GM23338 (cell line): ENCODE results near the gene NPAS3. TPM values are rescaled to one million over a fixed set of nuclear protein-coding genes. Genes with fewer than 3 reads are reported as not detected.

Experiments used
- ATAC-seq: fragments of 200-7000 bp; cut with Tn5 transposase; 3 replicates; pipeline ENCODE4 v1.9.1; 2020
- DNase-seq: peaks from one replicate; pipeline ENCODE4 v3.0.0-alpha.2; 2015; ENCODE audit warnings: low spot score
- H2AFZ ChIP-seq: fragments of 200-600 bp; sonication (generic); 2 replicates; pipeline ENCODE4 v1.8.0; 2016; ENCODE audit warnings: antibody characterized with exemption, mild to moderate bottlenecking, moderate library complexity
- H3F3A ChIP-seq: fragments of 200-600 bp; sonication (generic); replicated peaks from 2 replicates; pipeline ENCODE4 v1.8.0; 2017; ENCODE audit warnings: antibody characterized with exemption, mixed run types, low read depth
- H3K27ac ChIP-seq: fragments of 200-600 bp; sonication (generic); 2 replicates; pipeline ENCODE4 v1.6.1; 2016; ENCODE audit warnings: low read depth
- H3K27me3 ChIP-seq: fragments of 200-600 bp; sonication (generic); 2 replicates; pipeline ENCODE4 v1.8.0; 2016; ENCODE audit warnings: mild to moderate bottlenecking, mixed run types, moderate library complexity; ENCODE audit not compliant: insufficient read depth
- H3K36me3 ChIP-seq: fragments of 200-600 bp; sonication (generic); 2 replicates; pipeline ENCODE4 v1.8.0; 2016; ENCODE audit warnings: mild to moderate bottlenecking; ENCODE audit not compliant: insufficient read depth
- H3K4me1 ChIP-seq: fragments of 200-600 bp; sonication (generic); 2 replicates; pipeline ENCODE4 v1.8.0; 2016; ENCODE audit warnings: mild to moderate bottlenecking, moderate library complexity; ENCODE audit not compliant: insufficient read depth
- H3K4me2 ChIP-seq: fragments of 200-600 bp; sonication (generic); 2 replicates; pipeline ENCODE4 v1.7.1; 2017; ENCODE audit warnings: mixed run types
- H3K4me3 ChIP-seq: fragments of 200-600 bp; sonication (generic); 2 replicates; pipeline ENCODE4 v1.6.1; 2016; ENCODE audit warnings: mixed run types
- H3K79me2 ChIP-seq: fragments of 200-600 bp; sonication (generic); replicated peaks from 2 replicates; pipeline ENCODE4 v1.8.0; 2017; ENCODE audit warnings: mild to moderate bottlenecking; ENCODE audit not compliant: insufficient read depth
- H3K9me2 ChIP-seq: fragments of 200-600 bp; sonication (generic); 2 replicates; pipeline ENCODE4 v1.8.0; 2017; ENCODE audit not compliant: insufficient read depth
- H4K20me1 ChIP-seq: fragments of 200-600 bp; sonication (generic); replicated peaks from 2 replicates; pipeline ENCODE4 v1.8.0; 2017; ENCODE audit warnings: mild to moderate bottlenecking; ENCODE audit not compliant: insufficient read depth
- H3K27ac Mint-ChIP-seq: 2 replicates; pipeline ENCODE4 v1.8.0; 2020; ENCODE audit warnings: inconsistent platforms, mild to moderate bottlenecking, moderate library complexity, mixed read lengths
- H3K27me3 Mint-ChIP-seq: 3 replicates; pipeline ENCODE4 v1.8.0; 2022; ENCODE audit warnings: low read depth, mild to moderate bottlenecking, moderate library complexity, mixed read lengths, inconsistent platforms; ENCODE audit not compliant: insufficient read depth, poor library complexity
- H3K36me3 Mint-ChIP-seq: 3 replicates; pipeline ENCODE4 v1.8.0; 2021; ENCODE audit warnings: low read depth, mild to moderate bottlenecking, inconsistent platforms, moderate library complexity, mixed read lengths
- H3K4me1 Mint-ChIP-seq: 3 replicates; pipeline ENCODE4 v1.8.0; 2020; ENCODE audit warnings: mild to moderate bottlenecking, inconsistent platforms, mixed read lengths
- H3K4me3 Mint-ChIP-seq: 3 replicates; pipeline ENCODE4 v1.8.0; 2021; ENCODE audit warnings: moderate library complexity, mild to moderate bottlenecking, inconsistent platforms, mixed read lengths
- H3K9me3 Mint-ChIP-seq: 3 replicates; pipeline ENCODE4 v1.8.0; 2020; ENCODE audit warnings: moderate library complexity, mild to moderate bottlenecking, inconsistent platforms, mixed read lengths
- ETS1 ChIP-seq: IDR thresholded peaks from 2 replicates; pipeline ENCODE4 v1.6.1; 2016; ENCODE audit warnings: antibody characterized with exemption
- EZH2 ChIP-seq: fragments of 200-600 bp; sonication (generic); IDR thresholded peaks from one replicate; pipeline ENCODE4 v1.8.0; 2017; ENCODE audit warnings: antibody characterized with exemption, mild to moderate bottlenecking, low read depth; ENCODE audit not compliant: unreplicated experiment
- EZH2phosphoT487 ChIP-seq: fragments of 200-600 bp; sonication (generic); IDR thresholded peaks from one replicate; pipeline ENCODE4 v1.8.1; 2018; ENCODE audit warnings: antibody characterized with exemption; ENCODE audit not compliant: unreplicated experiment
- JUNB ChIP-seq: IDR thresholded peaks from one replicate; pipeline ENCODE4 v1.6.1; 2016; ENCODE audit warnings: antibody characterized with exemption; ENCODE audit not compliant: unreplicated experiment
- NANOG ChIP-seq: IDR thresholded peaks from 2 replicates; pipeline ENCODE4 v1.6.1; 2016; ENCODE audit warnings: antibody characterized with exemption, borderline replicate concordance
- POLR2AphosphoS5 ChIP-seq: IDR thresholded peaks from 2 replicates; pipeline ENCODE4 v1.6.1; 2016; ENCODE audit warnings: antibody characterized with exemption, low read depth
- STAT1 ChIP-seq: IDR thresholded peaks from one replicate; pipeline ENCODE4 v1.6.1; 2016; ENCODE audit warnings: antibody characterized with exemption; ENCODE audit not compliant: unreplicated experiment
- ZNF114 ChIP-seq: fragments of 250-450 bp; sonication (Bioruptor Pico); IDR thresholded peaks from 2 replicates; pipeline ENCODE4 v1.5.0; 2020; ENCODE audit warnings: mild to moderate bottlenecking, moderate library complexity
- ZNF331 ChIP-seq: fragments of 250-450 bp; sonication (Bioruptor Pico); IDR thresholded peaks from 2 replicates; pipeline ENCODE4 v1.5.0; 2020; ENCODE audit warnings: low read depth, mild to moderate bottlenecking, moderate library complexity
- polyA plus RNA-seq: library from polyadenylated mRNA; unstranded; fragments of >200 nt; fragmentation: Nextera tagmentation; extraction: Ambion mirVana; gene quantifications from 2 replicates; pipeline ENCODE4 v1.2.1, GENCODE V29; 2016
- total RNA-seq: library from RNA; depleted of rRNA; stranded (reverse); fragments of >200 nt; shearing (Covaris generic); gene quantifications from 2 replicates; pipeline ENCODE4 v1.2.3, GENCODE V29; 2014
- TF ChIP-seq, protein P1 (sequence below): IDR thresholded peaks from one replicate; pipeline ENCODE4 v1.6.1; 2018; ENCODE audit warnings: antibody characterized with exemption; ENCODE audit not compliant: unreplicated experiment
- TF ChIP-seq, protein P2 (sequence below): fragments of 250-450 bp; sonication (Bioruptor Pico); IDR thresholded peaks from 2 replicates; pipeline ENCODE4 v1.5.0; 2020; ENCODE audit warnings: mild to moderate bottlenecking, moderate library complexity
- TF ChIP-seq, protein P3 (sequence below), 2 experiments: fragments of 200-600 bp in 1 of 2; sonication (generic) in 1 of 2; conservative IDR thresholded peaks; 2 replicates each; pipeline versions ENCODE4 v1.5.1 to v1.6.1; 2016 to 2017; ENCODE audit warnings: antibody characterized with exemption in 2 of 2, low read depth in 2 of 2, mild to moderate bottlenecking in 2 of 2, moderate library complexity in 1 of 2

The NPAS3 gene
- total and polyA plus RNA-seq, 2 experiments from 2014 or later = 0.17 to 0.19 TPM

GRCh38 chr14:33678005-33678404, 739.3 kb downstream of the NPAS3 start (continued):
- TF ChIP-seq ETS1 = no peak

DNA sequence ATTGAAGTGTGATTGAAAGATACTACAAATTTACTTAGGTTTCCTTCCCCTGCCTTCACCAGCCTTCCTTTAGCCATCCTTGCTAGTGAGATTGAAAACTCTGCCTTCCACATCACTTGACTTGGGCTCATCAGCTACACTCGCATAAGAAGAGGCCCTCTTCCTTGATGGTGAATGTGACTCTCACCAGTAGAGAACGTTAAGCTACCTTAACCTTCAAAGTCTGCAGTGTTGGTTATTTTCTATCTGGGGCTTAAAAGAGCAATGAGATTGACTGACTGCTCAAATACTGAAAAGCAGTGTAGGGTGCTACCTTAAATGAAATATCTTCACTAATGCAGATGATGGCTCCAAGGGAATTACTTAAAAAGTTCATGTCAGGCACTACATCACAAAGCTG, 740.3 kb downstream of the NPAS3 start:
- no peak for ATAC-seq
- H3K4me2 ChIP-seq = no peak overlapping the region
- TF ChIP-seq, protein P1, sequence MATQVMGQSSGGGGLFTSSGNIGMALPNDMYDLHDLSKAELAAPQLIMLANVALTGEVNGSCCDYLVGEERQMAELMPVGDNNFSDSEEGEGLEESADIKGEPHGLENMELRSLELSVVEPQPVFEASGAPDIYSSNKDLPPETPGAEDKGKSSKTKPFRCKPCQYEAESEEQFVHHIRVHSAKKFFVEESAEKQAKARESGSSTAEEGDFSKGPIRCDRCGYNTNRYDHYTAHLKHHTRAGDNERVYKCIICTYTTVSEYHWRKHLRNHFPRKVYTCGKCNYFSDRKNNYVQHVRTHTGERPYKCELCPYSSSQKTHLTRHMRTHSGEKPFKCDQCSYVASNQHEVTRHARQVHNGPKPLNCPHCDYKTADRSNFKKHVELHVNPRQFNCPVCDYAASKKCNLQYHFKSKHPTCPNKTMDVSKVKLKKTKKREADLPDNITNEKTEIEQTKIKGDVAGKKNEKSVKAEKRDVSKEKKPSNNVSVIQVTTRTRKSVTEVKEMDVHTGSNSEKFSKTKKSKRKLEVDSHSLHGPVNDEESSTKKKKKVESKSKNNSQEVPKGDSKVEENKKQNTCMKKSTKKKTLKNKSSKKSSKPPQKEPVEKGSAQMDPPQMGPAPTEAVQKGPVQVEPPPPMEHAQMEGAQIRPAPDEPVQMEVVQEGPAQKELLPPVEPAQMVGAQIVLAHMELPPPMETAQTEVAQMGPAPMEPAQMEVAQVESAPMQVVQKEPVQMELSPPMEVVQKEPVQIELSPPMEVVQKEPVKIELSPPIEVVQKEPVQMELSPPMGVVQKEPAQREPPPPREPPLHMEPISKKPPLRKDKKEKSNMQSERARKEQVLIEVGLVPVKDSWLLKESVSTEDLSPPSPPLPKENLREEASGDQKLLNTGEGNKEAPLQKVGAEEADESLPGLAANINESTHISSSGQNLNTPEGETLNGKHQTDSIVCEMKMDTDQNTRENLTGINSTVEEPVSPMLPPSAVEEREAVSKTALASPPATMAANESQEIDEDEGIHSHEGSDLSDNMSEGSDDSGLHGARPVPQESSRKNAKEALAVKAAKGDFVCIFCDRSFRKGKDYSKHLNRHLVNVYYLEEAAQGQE = no peak
- TF ChIP-seq STAT1 (no peak), JUNB (no peak), NANOG (no peak), ETS1 (no peak), EZH2phosphoT487 (no peak), ZNF331 (CRISPR knock-in tag) (no peak), POLR2AphosphoS5 (no peak), ZNF114 (CRISPR knock-in tag) (no peak), EZH2 (no peak)
- TF ChIP-seq, protein P2, sequence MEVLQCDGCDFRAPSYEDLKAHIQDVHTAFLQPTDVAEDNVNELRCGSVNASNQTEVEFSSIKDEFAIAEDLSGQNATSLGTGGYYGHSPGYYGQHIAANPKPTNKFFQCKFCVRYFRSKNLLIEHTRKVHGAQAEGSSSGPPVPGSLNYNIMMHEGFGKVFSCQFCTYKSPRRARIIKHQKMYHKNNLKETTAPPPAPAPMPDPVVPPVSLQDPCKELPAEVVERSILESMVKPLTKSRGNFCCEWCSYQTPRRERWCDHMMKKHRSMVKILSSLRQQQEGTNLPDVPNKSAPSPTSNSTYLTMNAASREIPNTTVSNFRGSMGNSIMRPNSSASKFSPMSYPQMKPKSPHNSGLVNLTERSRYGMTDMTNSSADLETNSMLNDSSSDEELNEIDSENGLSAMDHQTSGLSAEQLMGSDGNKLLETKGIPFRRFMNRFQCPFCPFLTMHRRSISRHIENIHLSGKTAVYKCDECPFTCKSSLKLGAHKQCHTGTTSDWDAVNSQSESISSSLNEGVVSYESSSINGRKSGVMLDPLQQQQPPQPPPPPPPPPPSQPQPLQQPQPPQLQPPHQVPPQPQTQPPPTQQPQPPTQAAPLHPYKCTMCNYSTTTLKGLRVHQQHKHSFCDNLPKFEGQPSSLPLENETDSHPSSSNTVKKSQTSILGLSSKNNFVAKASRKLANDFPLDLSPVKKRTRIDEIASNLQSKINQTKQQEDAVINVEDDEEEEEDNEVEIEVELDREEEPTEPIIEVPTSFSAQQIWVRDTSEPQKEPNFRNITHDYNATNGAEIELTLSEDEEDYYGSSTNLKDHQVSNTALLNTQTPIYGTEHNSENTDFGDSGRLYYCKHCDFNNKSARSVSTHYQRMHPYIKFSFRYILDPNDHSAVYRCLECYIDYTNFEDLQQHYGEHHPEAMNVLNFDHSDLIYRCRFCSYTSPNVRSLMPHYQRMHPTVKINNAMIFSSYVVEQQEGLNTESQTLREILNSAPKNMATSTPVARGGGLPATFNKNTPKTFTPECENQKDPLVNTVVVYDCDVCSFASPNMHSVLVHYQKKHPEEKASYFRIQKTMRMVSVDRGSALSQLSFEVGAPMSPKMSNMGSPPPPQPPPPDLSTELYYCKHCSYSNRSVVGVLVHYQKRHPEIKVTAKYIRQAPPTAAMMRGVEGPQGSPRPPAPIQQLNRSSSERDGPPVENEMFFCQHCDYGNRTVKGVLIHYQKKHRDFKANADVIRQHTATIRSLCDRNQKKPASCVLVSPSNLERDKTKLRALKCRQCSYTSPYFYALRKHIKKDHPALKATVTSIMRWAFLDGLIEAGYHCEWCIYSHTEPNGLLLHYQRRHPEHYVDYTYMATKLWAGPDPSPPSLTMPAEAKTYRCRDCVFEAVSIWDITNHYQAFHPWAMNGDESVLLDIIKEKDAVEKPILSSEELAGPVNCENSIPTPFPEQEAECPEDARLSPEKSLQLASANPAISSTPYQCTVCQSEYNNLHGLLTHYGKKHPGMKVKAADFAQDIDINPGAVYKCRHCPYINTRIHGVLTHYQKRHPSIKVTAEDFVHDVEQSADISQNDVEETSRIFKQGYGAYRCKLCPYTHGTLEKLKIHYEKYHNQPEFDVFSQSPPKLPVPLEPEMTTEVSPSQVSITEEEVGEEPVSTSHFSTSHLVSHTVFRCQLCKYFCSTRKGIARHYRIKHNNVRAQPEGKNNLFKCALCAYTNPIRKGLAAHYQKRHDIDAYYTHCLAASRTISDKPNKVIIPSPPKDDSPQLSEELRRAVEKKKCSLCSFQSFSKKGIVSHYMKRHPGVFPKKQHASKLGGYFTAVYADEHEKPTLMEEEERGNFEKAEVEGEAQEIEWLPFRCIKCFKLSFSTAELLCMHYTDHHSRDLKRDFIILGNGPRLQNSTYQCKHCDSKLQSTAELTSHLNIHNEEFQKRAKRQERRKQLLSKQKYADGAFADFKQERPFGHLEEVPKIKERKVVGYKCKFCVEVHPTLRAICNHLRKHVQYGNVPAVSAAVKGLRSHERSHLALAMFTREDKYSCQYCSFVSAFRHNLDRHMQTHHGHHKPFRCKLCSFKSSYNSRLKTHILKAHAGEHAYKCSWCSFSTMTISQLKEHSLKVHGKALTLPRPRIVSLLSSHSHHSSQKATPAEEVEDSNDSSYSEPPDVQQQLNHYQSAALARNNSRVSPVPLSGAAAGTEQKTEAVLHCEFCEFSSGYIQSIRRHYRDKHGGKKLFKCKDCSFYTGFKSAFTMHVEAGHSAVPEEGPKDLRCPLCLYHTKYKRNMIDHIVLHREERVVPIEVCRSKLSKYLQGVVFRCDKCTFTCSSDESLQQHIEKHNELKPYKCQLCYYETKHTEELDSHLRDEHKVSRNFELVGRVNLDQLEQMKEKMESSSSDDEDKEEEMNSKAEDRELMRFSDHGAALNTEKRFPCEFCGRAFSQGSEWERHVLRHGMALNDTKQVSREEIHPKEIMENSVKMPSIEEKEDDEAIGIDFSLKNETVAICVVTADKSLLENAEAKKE (CRISPR knock-in tag) = no peak
- TF ChIP-seq, protein P3, sequence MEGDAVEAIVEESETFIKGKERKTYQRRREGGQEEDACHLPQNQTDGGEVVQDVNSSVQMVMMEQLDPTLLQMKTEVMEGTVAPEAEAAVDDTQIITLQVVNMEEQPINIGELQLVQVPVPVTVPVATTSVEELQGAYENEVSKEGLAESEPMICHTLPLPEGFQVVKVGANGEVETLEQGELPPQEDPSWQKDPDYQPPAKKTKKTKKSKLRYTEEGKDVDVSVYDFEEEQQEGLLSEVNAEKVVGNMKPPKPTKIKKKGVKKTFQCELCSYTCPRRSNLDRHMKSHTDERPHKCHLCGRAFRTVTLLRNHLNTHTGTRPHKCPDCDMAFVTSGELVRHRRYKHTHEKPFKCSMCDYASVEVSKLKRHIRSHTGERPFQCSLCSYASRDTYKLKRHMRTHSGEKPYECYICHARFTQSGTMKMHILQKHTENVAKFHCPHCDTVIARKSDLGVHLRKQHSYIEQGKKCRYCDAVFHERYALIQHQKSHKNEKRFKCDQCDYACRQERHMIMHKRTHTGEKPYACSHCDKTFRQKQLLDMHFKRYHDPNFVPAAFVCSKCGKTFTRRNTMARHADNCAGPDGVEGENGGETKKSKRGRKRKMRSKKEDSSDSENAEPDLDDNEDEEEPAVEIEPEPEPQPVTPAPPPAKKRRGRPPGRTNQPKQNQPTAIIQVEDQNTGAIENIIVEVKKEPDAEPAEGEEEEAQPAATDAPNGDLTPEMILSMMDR (conservative IDR thresholded peaks at IDR 0.05; ENCODE audit: low read depth in 2 of 2) = no peak

More for the DNA sequence above, 740.3 kb downstream of the NPAS3 start:
- no peak overlapping the region for H3K4me3 Mint-ChIP-seq
- no peaks in the 10 kb centered on the region for H3K9me3 Mint-ChIP-seq
- DNase-seq = no peak
- H3K27me3 Mint-ChIP-seq = peaks cover 3% of the 10 kb centered on the region
- H4K20me1 ChIP-seq = no peaks in the 10 kb centered on the region
- no peaks in the 10 kb centered on the region for H3F3A ChIP-seq
- H3K27me3 ChIP-seq = no peaks in the 10 kb centered on the region
- H3K36me3 ChIP-seq = no peaks in the 10 kb centered on the region
- no peak overlapping the region for H3K27ac ChIP-seq
- no peaks in the 10 kb centered on the region for H3K36me3 Mint-ChIP-seq
- no peaks in the 10 kb centered on the region for H3K9me2 ChIP-seq
- no peaks in the 10 kb centered on the region for H3K79me2 ChIP-seq
- no peaks in the 10 kb centered on the region for H3K4me1 ChIP-seq
- no peak overlapping the region for H3K27ac Mint-ChIP-seq
- no peak overlapping the region for H2AFZ ChIP-seq
- H3K4me1 Mint-ChIP-seq = peaks cover 11% of the 10 kb centered on the region
- H3K4me3 ChIP-seq = no peak overlapping the region
